SK-N-SH (cell line): ENCODE results near the gene RUFY4.

Experiments
- CHD2 ChIP-seq: fragments of 150-350 bp; IDR thresholded peaks from 2 replicates; pipeline ENCODE4 v1.6.1; 2018; ENCODE audit warnings: low read length; ENCODE audit not compliant: partially characterized antibody
- CTCF ChIP-seq: fragments of 200-600 bp; sonication (generic); IDR thresholded peaks from 2 replicates; pipeline ENCODE4 v1.6.1; 2017; ENCODE audit warnings: antibody characterized with exemption, mild to moderate bottlenecking, moderate library complexity
- EZH2phosphoT487 ChIP-seq: fragments of 200-600 bp; sonication (generic); IDR thresholded peaks from 2 replicates; pipeline ENCODE4 v1.6.1; 2017; ENCODE audit warnings: low read depth, mixed run types, mild to moderate bottlenecking, antibody characterized with exemption, moderate library complexity, borderline replicate concordance
- NFIC ChIP-seq: IDR thresholded peaks from 2 replicates; pipeline ENCODE4 v1.4.0; 2012; ENCODE audit warnings: borderline replicate concordance
- POLR2AphosphoS5 ChIP-seq: IDR thresholded peaks from 2 replicates; pipeline ENCODE4 v1.6.1; 2012; ENCODE audit warnings: low read depth, low read length
- RFX5 ChIP-seq: IDR thresholded peaks from 2 replicates; pipeline ENCODE4 v1.6.1; 2012; ENCODE audit warnings: mild to moderate bottlenecking, improper control_type of control experiment, low read length
- RXRA ChIP-seq: IDR thresholded peaks from 2 replicates; pipeline ENCODE4 v1.4.0; 2012; ENCODE audit warnings: low read depth, mild to moderate bottlenecking, borderline replicate concordance
- SIN3A ChIP-seq: IDR thresholded peaks from 2 replicates; pipeline ENCODE4 v1.6.1; 2012; ENCODE audit warnings: low read depth, mild to moderate bottlenecking, low read length, moderate library complexity, borderline replicate concordance
- TAF1 ChIP-seq: IDR thresholded peaks from 2 replicates; pipeline ENCODE4 v1.6.1; 2012; ENCODE audit warnings: low read depth, mild to moderate bottlenecking, low read length, moderate library complexity, borderline replicate concordance
- TEAD4 ChIP-seq: IDR thresholded peaks from 2 replicates; pipeline ENCODE4 v1.4.0; 2012; ENCODE audit warnings: mild to moderate bottlenecking, borderline replicate concordance; ENCODE audit not compliant: insufficient read depth
- TF ChIP-seq, protein P1 (sequence below): IDR thresholded peaks from 2 replicates; pipeline ENCODE4 v1.4.0; 2012; ENCODE audit warnings: low read depth, borderline replicate concordance
- TF ChIP-seq, protein P2 (sequence below): IDR thresholded peaks from 2 replicates; pipeline ENCODE4 v1.6.1; 2012; ENCODE audit warnings: mild to moderate bottlenecking, low read depth, low read length, moderate library complexity

GRCh38 chr2:218021536-218022071 lies 47.4 kb upstream of the RUFY4 start:
- TF ChIP-seq POLR2AphosphoS5 (no peak), CTCF (no peak), RFX5 (no peak), TAF1 (no peak), SIN3A (no peak), EZH2phosphoT487 (no peak), CHD2 (no peak), NFIC (no peak), RXRA (no peak), TEAD4 (no peak)
- TF ChIP-seq, protein P1, sequence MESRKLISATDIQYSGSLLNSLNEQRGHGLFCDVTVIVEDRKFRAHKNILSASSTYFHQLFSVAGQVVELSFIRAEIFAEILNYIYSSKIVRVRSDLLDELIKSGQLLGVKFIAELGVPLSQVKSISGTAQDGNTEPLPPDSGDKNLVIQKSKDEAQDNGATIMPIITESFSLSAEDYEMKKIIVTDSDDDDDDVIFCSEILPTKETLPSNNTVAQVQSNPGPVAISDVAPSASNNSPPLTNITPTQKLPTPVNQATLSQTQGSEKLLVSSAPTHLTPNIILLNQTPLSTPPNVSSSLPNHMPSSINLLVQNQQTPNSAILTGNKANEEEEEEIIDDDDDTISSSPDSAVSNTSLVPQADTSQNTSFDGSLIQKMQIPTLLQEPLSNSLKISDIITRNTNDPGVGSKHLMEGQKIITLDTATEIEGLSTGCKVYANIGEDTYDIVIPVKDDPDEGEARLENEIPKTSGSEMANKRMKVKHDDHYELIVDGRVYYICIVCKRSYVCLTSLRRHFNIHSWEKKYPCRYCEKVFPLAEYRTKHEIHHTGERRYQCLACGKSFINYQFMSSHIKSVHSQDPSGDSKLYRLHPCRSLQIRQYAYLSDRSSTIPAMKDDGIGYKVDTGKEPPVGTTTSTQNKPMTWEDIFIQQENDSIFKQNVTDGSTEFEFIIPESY, result no peak
- TF ChIP-seq, protein P2, sequence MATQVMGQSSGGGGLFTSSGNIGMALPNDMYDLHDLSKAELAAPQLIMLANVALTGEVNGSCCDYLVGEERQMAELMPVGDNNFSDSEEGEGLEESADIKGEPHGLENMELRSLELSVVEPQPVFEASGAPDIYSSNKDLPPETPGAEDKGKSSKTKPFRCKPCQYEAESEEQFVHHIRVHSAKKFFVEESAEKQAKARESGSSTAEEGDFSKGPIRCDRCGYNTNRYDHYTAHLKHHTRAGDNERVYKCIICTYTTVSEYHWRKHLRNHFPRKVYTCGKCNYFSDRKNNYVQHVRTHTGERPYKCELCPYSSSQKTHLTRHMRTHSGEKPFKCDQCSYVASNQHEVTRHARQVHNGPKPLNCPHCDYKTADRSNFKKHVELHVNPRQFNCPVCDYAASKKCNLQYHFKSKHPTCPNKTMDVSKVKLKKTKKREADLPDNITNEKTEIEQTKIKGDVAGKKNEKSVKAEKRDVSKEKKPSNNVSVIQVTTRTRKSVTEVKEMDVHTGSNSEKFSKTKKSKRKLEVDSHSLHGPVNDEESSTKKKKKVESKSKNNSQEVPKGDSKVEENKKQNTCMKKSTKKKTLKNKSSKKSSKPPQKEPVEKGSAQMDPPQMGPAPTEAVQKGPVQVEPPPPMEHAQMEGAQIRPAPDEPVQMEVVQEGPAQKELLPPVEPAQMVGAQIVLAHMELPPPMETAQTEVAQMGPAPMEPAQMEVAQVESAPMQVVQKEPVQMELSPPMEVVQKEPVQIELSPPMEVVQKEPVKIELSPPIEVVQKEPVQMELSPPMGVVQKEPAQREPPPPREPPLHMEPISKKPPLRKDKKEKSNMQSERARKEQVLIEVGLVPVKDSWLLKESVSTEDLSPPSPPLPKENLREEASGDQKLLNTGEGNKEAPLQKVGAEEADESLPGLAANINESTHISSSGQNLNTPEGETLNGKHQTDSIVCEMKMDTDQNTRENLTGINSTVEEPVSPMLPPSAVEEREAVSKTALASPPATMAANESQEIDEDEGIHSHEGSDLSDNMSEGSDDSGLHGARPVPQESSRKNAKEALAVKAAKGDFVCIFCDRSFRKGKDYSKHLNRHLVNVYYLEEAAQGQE, result no peak
